SKM-1 (cell line): ENCODE data around the gene CCDC110.

Experiments
- DNase-seq: peaks from one replicate; lab custom pipeline; 2025; ENCODE audit not compliant: unreplicated experiment; lab: John Stamatoyannopoulos, UW

The CCDC110 gene

DNA sequence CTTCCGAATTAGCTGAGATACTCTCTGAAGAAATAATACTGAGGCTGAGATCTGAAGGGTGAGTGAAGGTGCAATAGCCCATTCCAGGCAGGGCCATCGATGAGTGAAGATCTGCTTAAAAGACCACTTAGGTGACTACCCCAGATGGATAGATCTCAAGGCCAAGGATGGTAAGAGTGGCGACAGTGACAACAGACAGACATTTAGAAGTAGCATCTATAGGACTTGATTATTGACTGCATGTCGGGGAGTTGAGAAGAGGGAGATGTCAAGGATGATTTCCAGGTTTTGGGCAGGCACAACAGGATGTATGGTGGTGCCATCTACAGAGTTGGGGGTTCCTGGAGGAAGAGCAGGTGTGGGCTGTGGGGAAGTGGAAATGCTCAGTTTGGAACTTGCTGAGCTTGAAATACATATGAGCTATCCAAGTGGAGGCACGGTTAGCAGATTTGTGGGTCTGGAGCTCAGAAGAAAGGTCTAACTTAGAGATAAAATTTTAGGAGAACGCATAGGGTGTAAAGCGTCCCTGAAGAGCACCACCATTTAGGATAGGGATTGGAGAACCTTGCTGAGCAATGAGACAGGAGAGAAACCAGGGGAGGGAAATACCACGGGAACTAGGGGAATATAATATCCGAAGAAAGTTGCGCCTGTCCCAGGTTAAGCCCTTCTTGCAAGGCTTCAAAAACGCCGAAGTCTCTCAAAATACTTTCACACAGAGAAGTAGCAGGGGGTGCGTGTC lies 46.5 kb downstream of the CCDC110 start:
- no peak for DNase-seq

DNA sequence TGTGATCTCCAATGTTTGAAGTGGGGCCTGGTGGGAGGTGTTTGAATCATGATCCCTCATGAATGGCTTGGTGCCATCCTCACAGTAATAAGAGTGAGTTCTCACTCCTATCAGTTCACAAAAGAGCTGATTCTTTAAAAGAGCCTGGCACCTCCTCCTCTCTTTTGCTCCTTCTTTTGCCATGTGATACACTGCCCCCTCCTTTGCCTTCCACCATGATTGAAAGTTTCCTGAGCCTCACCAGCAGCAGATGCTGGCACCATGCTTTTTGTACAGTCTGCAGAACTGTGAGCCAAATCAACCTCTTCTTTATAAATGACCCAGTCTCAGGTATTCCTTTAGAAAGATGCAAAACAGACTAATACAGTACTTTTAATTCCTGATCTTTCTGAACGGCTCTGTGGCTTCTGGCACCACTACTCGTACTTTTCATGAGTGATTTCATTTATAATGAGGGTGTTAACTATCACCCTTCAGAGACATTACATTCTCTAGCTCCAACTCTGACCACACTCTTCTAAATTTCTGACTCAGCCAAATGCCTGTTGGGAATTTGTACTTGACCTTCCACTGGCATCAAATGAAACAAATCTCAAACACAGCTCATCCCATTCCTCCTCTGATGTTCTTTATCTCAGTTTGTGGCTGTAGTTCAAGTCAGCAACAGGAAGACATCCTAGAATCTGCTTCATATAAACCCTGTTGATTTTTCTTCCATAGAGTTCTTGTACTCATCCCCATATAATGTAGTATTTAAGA lies 50.0 kb downstream of the CCDC110 start:
- DNase-seq = no peak

DNA sequence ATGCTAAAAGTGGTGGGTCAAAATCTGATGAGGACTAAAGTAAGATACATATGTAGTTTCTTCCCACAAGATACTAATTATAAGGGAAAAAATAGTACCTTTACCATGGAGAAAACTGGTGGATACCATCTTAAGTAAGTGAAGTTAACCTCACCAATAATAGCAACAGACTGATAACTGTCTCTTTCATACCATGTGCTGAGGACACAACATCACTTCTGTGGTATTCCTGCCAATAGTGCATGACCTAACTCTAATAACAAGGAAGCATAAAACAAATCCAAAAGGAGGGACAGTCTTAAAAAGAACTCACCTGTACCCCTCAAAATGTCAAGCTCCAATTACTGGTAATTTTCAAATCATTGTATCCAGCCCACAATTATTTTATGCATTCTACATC lies 54.6 kb downstream of the CCDC110 start:
- no peak for DNase-seq

DNA sequence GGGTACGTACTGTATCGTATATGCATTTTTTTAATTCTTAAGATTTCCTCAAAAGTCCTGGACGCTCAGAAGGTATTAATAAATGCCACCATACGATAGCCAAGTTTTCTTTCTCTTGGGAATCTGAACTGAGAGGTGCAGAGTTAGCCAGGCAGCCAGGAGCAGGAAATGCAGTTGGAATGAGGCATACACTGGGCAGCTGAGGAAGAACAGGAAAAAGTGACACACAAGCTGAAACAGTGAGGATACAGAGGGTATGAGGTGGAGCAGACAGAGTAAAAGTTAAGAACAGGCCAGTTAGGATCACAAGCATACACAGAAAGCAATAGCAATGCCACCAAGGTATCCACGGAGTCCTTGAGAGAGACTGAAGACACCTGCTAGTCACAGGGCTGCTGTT lies 59.1 kb downstream of the CCDC110 start:
- no peak for DNase-seq

DNA sequence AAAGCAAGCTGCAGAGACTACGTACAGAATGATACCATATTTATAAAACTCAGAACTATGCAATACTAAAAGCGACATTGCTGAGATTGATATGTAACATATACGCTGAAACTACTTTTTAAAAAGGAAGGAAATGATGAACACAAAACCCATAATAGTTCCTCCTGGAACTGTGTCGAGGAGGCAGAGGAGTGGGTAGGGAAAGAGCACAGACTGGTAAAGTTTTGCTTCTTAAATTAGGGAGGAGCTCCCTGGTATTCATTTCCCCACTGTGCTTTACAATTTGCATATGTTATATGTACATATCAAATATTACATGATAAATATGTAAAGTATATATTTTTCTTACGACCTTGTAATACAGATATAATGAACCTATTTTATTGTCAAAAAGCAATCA lies 59.7 kb downstream of the CCDC110 start:
- DNase-seq = no peak

DNA sequence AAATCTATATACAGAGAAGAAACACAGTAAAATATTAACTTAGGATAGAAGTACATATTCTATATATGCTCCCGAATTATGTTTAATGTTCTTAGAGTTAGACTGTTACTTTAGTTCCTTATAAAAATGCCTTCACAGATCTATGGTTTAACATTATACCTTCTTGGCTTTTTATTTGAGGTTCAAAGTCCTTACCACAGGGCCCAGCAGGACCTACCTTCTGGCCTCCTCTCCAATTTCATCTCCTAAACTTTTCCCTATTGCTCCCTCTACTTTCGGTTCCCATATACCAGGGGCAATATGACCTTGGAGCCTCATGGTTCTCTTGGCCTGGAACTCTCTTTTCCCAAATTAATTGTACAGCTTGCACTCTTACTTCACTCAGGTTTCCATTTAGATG lies 63.1 kb downstream of the CCDC110 start:
- DNase-seq = no peak

DNA sequence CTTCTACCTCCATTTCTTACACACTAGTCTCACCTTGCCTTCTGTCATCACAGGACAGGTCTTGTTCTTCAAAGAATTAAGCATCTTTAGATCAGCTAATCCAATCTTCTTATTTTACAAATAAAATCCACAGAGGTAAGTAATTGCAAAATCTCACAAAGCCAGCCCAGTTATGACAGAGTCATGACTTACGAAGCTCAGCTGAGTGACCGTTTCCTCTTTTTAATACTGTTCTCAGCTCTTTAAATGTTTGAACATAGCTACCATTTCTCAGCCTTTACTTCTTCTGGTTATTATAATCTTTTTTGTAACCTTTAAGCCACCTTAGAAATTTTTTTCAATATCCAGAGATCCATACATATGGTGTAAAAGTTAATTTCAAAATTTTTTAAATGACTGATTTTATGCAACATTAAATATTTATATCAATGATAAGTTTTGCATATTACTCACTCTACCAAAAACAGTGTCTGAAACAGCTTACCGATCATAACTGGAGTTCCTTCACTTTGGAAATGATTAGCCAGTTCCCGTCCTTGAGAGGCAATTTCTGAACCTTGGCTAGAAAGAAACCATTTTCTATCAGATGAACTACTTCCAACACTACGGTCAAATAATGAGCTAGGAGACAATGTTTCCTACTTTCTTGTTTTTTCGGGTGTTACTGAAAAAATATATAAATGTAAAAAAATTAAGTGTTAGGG lies 66.1 kb downstream of the CCDC110 start:
- no peak for DNase-seq

DNA sequence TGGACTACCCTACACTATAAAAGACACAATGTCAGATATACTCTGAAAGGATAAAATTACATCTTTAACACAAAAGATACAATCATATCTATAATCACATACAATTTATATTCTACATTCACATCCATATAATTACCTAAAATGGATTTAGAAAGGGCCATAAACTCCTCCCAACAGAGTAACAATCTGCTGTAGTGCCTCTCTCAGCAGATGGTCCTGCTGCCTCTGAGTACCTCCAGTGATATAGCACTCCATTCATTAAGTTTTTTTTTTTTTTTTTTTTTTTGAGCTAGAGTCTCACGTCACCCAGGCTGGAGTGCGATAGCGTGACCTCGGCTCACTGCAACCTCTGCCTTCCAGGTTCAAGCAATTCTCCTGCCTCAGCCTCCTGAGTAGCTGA lies 67.5 kb downstream of the CCDC110 start:
- DNase-seq = no peak

DNA sequence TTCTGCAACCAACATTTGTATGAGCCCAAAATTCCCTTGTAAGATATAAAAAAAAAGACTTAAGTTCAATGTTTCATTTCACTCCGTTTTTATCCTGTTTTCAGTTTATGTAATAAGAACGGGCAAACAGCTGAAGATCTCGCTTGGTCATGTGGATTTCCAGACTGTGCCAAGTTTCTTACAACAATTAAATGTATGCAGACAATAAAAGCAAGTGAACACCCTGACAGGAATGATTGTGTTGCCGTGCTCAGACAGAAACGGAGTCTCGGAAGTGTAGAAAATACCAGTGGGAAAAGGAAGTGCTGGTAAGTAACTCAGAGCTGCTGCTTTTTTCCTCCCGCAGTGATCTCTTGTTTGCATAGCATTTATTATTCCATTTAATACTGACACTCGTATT lies 72.1 kb downstream of the CCDC110 start:
- no peak for DNase-seq

DNA sequence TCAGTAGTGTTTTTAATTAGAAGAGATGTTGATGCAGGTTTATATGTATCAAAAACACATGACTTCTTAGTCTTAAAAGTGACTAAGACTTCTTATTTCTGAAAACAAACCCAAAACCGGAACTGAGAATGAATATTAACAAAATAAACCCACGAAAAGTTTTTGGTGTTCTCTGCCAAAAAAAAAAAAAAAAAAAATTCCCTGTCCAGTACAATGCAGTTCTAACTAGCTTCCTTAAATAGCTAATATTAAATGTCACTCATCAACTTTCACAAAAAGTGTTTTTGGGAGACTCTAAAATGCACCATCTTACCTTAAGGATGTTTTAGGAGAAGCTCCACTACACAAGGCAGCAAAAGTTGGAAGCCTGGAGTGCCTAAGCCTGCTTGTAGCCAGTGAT lies 72.9 kb downstream of the CCDC110 start:
- DNase-seq = no peak

DNA sequence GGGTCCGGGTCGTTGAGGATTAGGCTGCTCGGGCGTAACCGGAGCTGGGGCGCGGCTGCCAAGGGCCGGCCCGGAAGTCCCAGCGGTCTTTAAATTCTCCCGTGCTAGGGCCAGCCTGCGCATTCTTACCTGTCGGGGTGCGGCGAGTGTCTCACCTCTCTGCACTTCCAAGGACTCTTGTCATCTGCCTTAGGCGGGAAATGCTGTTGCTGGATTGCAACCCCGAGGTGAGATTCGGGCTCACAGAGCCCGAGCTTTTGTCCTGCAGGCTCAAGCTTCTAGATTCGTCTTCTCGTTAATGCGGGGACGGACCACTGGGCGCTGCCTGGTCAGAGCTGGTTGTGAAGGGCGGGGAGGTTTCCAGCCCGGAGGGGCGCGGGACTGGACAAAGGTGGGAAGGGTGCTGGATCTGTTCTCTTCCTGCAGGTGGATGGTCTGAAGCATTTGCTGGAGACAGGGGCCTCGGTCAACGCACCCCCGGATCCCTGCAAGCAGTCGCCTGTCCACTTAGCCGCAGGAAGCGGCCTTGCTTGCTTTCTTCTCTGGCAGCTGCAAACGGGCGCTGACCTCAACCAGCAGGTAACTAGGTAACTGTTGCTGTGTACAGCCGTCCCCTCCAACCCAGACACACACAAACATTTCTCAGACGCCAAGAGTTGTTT lies 74.7 kb downstream of the CCDC110 start, which contains the start of gene ANKRD37:
Gene ANKRD37 (plus strand): TSS at position 118 of the 662 bp plus-strand sequence. CDS start 83 bp downstream, at position 201.
- no peak for DNase-seq

DNA sequence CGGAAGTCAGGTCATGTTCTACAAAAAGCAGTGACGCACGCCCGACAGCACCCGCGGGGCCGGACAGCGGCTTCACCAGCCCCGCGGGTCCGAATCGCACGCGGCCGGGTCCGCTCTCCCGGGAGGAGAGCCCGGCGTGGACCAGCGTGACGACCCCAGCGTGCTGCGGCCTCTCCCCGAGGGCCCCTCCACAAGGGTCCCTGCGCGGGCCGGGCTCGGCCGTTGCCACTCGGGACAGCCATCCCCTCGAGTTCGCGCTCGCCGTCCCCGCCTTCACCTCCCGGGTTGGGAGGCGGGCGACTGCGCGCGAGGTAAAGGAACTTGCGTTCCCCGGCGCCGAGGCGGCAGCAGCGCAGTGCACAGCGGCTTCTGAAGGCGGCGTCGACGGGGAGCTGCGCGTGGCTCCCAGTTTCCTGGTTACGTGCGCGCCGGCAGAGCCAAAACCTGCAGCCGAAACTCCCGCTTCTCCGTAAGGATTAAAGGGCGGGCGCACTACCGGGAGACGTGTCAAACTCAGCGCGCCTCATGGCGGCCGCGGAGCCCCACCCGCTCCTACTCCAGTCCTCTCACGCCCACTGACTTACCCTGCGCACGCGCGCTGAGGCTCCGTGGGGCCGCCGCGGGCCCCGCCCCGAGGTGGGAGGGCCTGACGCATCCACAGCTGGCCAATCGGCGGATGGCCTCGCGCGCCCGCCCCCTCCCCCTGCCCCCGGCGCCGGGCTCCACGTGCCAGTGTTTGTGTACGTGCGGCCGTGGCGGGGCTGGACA lies 75.4 kb downstream of the CCDC110 start:
- peak; percentile 93 for DNase-seq

DNA sequence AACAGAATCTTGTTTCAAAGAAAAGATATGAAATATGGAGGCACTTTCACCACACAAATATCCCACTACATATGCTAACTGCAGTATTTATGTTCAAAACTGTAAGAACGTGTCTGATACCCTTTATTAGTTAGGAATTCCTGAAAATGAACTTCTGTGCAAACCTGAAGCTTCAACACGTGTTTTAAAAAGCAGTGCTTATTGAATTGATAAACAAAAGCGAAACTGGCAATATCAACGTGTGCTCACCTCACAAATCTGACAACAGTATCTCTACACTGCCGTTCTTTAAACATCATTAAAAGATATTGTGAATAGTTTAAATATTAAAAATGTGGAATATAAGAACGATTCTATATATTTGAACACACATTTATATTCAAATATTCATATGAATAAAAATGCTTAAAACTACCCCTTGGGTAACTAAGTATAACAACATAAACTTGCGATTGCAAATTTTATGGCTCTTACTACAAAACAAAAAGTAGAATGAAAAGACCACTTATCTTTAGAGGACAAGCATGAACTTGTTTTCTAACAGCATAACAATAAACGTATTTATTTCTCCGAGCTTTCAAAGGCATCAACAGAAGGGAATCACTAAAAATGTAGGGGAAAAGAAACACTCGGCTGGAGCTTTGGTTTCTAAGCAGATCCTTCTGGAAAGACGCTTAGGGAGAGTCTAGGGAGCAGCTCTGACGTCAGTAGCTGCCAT lies 76.1 kb downstream of the CCDC110 start, which contains the start of gene LRP2BP:
Gene LRP2BP (minus strand): TSS at position 687 of the 718 bp plus-strand sequence. CDS start 17,738 bp downstream, outside the sequence.
- DNase-seq = no peak
